Kidney (tissue), 14 donors: ENCODE measurements around the gene NSUN3. TPM values are rescaled to one million over a fixed set of nuclear protein-coding genes. Genes with fewer than 3 reads are reported as not detected.

Experiments used
- DNase-seq, 5 donors: peaks; one replicate each; pipeline ENCODE4 v3.0.0-alpha.2; 2013 to 2020
- FAIRE-seq: peaks from 2 replicates; lab custom pipeline; 2012; peaks lifted over from hg19 to GRCh38; lab: Jason Lieb, UNC
- H3K27ac ChIP-seq, 2 donors: one replicate each; pipeline ENCODE4 v1.7.0; 2013; ENCODE audit warnings: low read depth in 2 of 2, low read length in 2 of 2, inconsistent platforms in 1 of 2
- H3K27me3 ChIP-seq: one replicate; pipeline ENCODE4 v1.7.1; 2013; ENCODE audit warnings: low read length, inconsistent platforms; ENCODE audit not compliant: control insufficient read depth, insufficient read depth
- H3K36me3 ChIP-seq, 3 donors: one replicate each; pipeline versions ENCODE4 v1.7.0 to v1.7.1; 2013; ENCODE audit warnings: low read length in 3 of 3, control low read depth in 1 of 3, inconsistent platforms in 1 of 3; ENCODE audit not compliant: insufficient read depth in 3 of 3, control insufficient read depth in 2 of 3
- H3K4me1 ChIP-seq, 3 donors: one replicate each; pipeline versions ENCODE4 v1.7.0 to v1.7.1; 2013; ENCODE audit warnings: low read length in 3 of 3, inconsistent platforms in 1 of 3, low read depth in 1 of 3; ENCODE audit not compliant: control insufficient read depth in 2 of 3, insufficient read depth in 2 of 3
- H3K4me3 ChIP-seq, 3 donors: one replicate each; pipeline versions ENCODE4 v1.7.0 to v1.8.1; 2013; ENCODE audit warnings: low read length in 3 of 3, control low read depth in 1 of 3, inconsistent platforms in 1 of 3
- H3K9ac ChIP-seq, 3 donors: one replicate each; pipeline versions ENCODE4 v1.7.0 to v1.7.1; 2013; ENCODE audit warnings: low read length in 3 of 3, control low read depth in 1 of 3, inconsistent platforms in 1 of 3
- H3K9me3 ChIP-seq, 3 donors: one replicate each; pipeline versions ENCODE4 v1.7.0 to v1.7.1; 2013; ENCODE audit warnings: low read length in 3 of 3, control low read depth in 1 of 3, inconsistent platforms in 1 of 3; ENCODE audit not compliant: control insufficient read depth in 2 of 3, insufficient read depth in 1 of 3
- intact Hi-C: fragments of 100-400 bp; cut with DNase I; formaldehyde crosslinking; loops from one replicate; pipeline ENCODE4 v1.11.1; 2022
- polyA plus RNA-seq: library from polyadenylated mRNA; stranded (reverse); fragments of 350-450 nt; fragmentation: Illumina TruSeq; extraction: RNeasy Lipid Tissue Mini Kit (QIAGEN cat#74804); gene quantifications from one replicate; pipeline ENCODE4 v1.2.3, GENCODE V29; 2014; ENCODE audit warnings: low read depth, low replicate concordance; ENCODE audit not compliant: insufficient read depth
- total RNA-seq: library from RNA; stranded (reverse); fragmentation: NEBNext Ultra II Directional; extraction: Animal tissue kit (Norgen Biotek cat#: 25700); gene quantifications from one replicate; pipeline ENCODE4 v1.2.1, GENCODE V29; 2021
- TF ChIP-seq, protein P1 (sequence below): IDR thresholded peaks from 3 replicates; pipeline ENCODE4 v1.5.1; 2012; ENCODE audit warnings: mild to moderate bottlenecking, moderate library complexity, borderline replicate concordance; ENCODE audit not compliant: insufficient read depth; ENCODE audit errors: extremely low read depth
- donor health status: control.
- donor health status: control.
- donor health status: control.
- donor health status: control.
- donor health status: control.
- donor health status: DM: yes; HTN: yes; CAD: no.
- donor health status: Normal renal cell carcinoma (clear cell type).

The NSUN3 gene
- total and polyA plus RNA-seq, 2 donors from 2014 or later = 6.5 to 16.3 TPM

DNA sequence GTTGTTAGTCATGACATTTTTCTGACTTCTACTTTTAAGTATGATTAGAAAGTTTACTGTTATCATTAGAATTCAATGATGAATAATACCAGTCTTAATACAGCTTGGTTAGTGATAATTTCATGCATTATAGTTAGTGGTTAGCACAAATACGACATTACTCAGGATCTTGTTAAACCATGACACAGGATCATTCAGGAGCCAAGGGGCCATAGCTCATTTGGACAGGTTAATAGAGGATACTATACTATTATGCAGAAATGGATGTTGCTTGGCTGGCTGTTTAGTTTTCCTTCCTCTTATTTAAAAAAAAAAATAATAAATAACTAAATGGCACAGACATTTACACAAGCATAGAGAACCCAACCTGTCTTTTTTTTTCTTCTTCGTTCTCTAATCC is 55.5 kb downstream of the NSUN3 start:
- intact Hi-C loops = no loop called here
- TF ChIP-seq, protein P1, sequence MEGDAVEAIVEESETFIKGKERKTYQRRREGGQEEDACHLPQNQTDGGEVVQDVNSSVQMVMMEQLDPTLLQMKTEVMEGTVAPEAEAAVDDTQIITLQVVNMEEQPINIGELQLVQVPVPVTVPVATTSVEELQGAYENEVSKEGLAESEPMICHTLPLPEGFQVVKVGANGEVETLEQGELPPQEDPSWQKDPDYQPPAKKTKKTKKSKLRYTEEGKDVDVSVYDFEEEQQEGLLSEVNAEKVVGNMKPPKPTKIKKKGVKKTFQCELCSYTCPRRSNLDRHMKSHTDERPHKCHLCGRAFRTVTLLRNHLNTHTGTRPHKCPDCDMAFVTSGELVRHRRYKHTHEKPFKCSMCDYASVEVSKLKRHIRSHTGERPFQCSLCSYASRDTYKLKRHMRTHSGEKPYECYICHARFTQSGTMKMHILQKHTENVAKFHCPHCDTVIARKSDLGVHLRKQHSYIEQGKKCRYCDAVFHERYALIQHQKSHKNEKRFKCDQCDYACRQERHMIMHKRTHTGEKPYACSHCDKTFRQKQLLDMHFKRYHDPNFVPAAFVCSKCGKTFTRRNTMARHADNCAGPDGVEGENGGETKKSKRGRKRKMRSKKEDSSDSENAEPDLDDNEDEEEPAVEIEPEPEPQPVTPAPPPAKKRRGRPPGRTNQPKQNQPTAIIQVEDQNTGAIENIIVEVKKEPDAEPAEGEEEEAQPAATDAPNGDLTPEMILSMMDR = no peak
- H3K4me3 ChIP-seq = no peak overlapping the region
- H3K27me3 ChIP-seq = no peaks in the 10 kb centered on the region
- H3K4me1 ChIP-seq = no peaks in the 10 kb centered on the region
- H3K27ac ChIP-seq = no peak overlapping the region
- H3K9me3 ChIP-seq = no peaks in the 10 kb centered on the region
- no peaks in the 10 kb centered on the region for H3K36me3 ChIP-seq
- no peak overlapping the region for H3K9ac ChIP-seq
- FAIRE-seq (no peak), DNase-seq (no peak)

- Histone ChIP-seq H3K4me3 (no peak overlapping the region), H3K36me3 (peaks cover 0 to 7% (median 2%) of the 10 kb centered on the region in 3 donors), H3K9me3 (no peaks in the 10 kb centered on the region), H3K9ac (no peak overlapping the region), H3K27ac (no peak overlapping the region), H3K27me3 (no peaks in the 10 kb centered on the region), H3K4me1 (no peaks in the 10 kb centered on the region)
- TF ChIP-seq, protein P1 = no peak
- DNase-seq (no peak), FAIRE-seq (no peak)
- intact Hi-C loops = no loop called here
Observed at GRCh38 chr3:94121161-94121560, 58.3 kb downstream of the NSUN3 start.

GRCh38 chr3:94127115-94127514 is 64.3 kb downstream of the NSUN3 start:
- no peaks in the 10 kb centered on the region for H3K27me3 ChIP-seq
- H3K36me3 ChIP-seq = peaks cover 0 to 11% (median 2%) of the 10 kb centered on the region in 3 donors
- H3K9me3 ChIP-seq = no peaks in the 10 kb centered on the region
- H3K27ac ChIP-seq = no peak overlapping the region
- no peak for FAIRE-seq
- intact Hi-C loops = no loop called here
- TF ChIP-seq, protein P1 = no peak
- no peak overlapping the region for H3K9ac ChIP-seq
- H3K4me1 ChIP-seq = no peaks in the 10 kb centered on the region
- H3K4me3 ChIP-seq = no peak overlapping the region
- DNase-seq = peak in 1 of 5 donors; percentile 36

DNA sequence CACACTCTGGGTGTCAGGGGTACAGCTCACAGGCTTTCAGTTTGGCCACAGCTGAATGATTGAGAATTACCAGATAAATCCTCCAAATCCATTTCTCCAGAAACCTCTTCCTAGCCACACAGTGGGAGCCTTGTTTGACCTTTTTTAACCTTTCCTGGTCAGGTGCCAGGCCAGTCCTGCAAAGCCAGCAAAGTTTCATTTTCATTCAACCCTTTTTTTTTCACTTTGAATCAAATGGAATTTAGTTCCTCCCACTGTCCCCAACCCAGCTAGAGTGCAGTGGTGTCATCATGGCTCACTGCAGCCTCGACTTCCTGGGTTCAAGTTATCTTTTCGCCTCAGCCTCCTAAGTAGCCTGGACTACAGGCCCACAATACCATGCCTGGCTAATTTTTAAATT is 67.8 kb downstream of the NSUN3 start:
- Histone ChIP-seq H3K4me3 (no peak overlapping the region), H3K9me3 (no peaks in the 10 kb centered on the region), H3K9ac (no peak overlapping the region), H3K4me1 (no peaks in the 10 kb centered on the region), H3K36me3 (peaks cover 0 to 3% (median 2%) of the 10 kb centered on the region in 3 donors), H3K27me3 (no peaks in the 10 kb centered on the region), H3K27ac (no peak overlapping the region)
- DNase-seq = no peak
- TF ChIP-seq, protein P1 = no peak
- no peak for FAIRE-seq
- intact Hi-C loops = no loop called here
